ENCODE results near the gene CD84. TPM values are rescaled to one million over a fixed set of nuclear protein-coding genes. Genes with fewer than 3 reads are reported as not detected.

Gene CD84, protein sequence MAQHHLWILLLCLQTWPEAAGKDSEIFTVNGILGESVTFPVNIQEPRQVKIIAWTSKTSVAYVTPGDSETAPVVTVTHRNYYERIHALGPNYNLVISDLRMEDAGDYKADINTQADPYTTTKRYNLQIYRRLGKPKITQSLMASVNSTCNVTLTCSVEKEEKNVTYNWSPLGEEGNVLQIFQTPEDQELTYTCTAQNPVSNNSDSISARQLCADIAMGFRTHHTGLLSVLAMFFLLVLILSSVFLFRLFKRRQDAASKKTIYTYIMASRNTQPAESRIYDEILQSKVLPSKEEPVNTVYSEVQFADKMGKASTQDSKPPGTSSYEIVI
- not detected in 2 replicates for total RNA-seq

GRCh38 chr1:160579216-160579701 is at the start of gene CD84:
CD84 (minus strand) TSS chr1:160579496; CDS start chr1:160579437, 59 bp downstream.

DNA sequence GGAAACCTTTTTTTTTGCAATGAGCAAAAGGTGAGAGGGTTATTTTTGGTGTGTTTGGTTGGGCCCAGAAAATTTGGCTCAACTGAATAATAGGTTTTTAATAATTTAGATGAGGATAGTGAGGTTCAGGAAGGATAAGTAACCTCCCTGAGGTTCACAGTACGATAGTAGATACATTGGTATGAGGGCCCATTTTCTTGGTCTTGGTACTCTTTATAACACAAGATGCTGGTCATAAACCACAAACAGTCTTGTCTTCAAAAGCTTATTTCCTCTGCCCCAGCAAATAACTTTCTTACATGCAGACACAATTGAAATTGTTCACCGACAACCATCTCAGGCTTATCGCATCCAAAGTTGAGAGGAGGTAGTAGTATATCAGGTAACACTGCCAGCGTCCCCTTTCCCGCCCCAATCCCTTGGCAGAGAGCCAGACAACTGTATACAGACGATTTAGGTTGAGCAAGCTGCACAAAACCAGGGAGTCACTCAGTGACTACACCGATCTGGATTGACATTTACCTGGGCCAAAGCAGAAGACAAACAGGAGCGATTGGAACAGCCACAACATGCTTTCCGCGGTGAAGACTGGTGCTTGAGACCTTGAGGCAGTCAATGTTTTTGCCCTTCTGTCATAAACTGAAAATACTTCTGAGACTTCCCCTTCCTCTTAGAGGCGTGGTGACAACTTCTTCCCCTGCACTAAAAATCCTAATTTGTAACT is 56.5 kb downstream of the CD84 start, which contains the start of gene SLAMF6:
SLAMF6 (minus strand) TSS at position 634 of the 724 bp plus-strand sequence; CDS start at position 571, 63 bp downstream.

Other genes starting within 250 kb of the CD84 start
- 165 and 166 TPM in 2 replicates for gene COPA, start 236.2 kb downstream of the CD84 start, total RNA-seq
- 75.6 and 89.0 TPM in 2 replicates for gene NCSTN, start 236.1 kb downstream of the CD84 start, total RNA-seq
- gene NHLH1, start 212.4 kb downstream of the CD84 start, total RNA-seq: not detected in 2 replicates
- 0.20 and 1.6 TPM in 2 replicates for gene VANGL2, start 178.9 kb downstream of the CD84 start, total RNA-seq
- not detected in 2 replicates for gene SLAMF6, start 56.2 kb downstream of the CD84 start, total RNA-seq
- gene SLAMF1, start 67.5 kb upstream of the CD84 start, total RNA-seq: not detected in 2 replicates
- not detected in 2 replicates for gene CD48, start 132.3 kb upstream of the CD84 start, total RNA-seq
- not detected in 2 replicates for gene SLAMF7, start 159.8 kb upstream of the CD84 start, total RNA-seq
- gene LY9, start 216.7 kb upstream of the CD84 start, total RNA-seq: not detected in 2 replicates

Data from cardiac ventricle fibroblast (primary cell).